Mucosa of rectum (tissue), 2 donors: ENCODE data around the gene DEDD2.

ENCODE experiments used
- H3K27ac ChIP-seq, 2 donors: one replicate each; pipeline ENCODE4 v1.7.0; 2013; ENCODE audit warnings: inconsistent platforms in 2 of 2, low read depth in 2 of 2, low read length in 2 of 2
- H3K27me3 ChIP-seq, 2 donors: one replicate each; pipeline ENCODE4 v1.7.0; 2013; ENCODE audit warnings: low read length in 2 of 2; ENCODE audit not compliant: control insufficient read depth in 2 of 2, insufficient read depth in 2 of 2
- H3K36me3 ChIP-seq, 2 donors: one replicate each; pipeline ENCODE4 v1.7.0; 2013; ENCODE audit warnings: low read length in 2 of 2; ENCODE audit not compliant: control insufficient read depth in 2 of 2, insufficient read depth in 2 of 2
- H3K4me1 ChIP-seq, 2 donors: one replicate each; pipeline ENCODE4 v1.7.0; 2013; ENCODE audit warnings: low read length in 2 of 2, mild to moderate bottlenecking in 1 of 2; ENCODE audit not compliant: control insufficient read depth in 2 of 2, insufficient read depth in 2 of 2
- H3K4me3 ChIP-seq, 2 donors: one replicate each; pipeline ENCODE4 v1.7.0; 2013; ENCODE audit warnings: low read length in 2 of 2
- H3K9ac ChIP-seq, 2 donors: one replicate each; pipeline ENCODE4 v1.7.0; 2013; ENCODE audit warnings: low read length in 2 of 2, low read depth in 1 of 2, mild to moderate bottlenecking in 1 of 2
- H3K9me3 ChIP-seq, 2 donors: one replicate each; pipeline ENCODE4 v1.7.0; 2013; ENCODE audit warnings: low read length in 2 of 2; ENCODE audit not compliant: control insufficient read depth in 2 of 2
- donor health status: healthy.
- donor health status: Normal muscosa, but diverticular disease.

The DEDD2 gene

DNA sequence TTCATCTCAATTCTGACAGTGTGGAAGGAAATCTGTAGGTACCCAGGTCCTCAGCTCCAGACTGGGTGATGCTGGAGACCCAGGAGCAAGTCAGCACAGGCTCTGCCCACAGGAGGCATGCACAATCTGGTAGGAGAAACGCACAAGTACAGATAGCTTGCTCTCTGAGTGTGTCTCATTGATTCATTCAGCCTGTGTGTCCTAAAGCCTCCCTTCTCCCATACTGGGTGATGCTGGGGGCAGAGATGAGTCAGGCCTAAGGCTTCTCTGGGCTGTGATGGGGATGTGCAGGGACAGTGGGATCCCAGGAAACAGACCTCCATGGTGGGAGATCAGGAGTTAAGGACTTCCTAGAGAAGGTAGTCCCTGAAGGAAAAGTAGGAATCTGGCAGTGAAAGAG is 9.4 kb upstream of the DEDD2 start:
- Histone ChIP-seq H3K27me3 (no peaks in the 10 kb centered on the region), H3K4me1 (peaks cover 0 to under 1% of the 10 kb centered on the region in 2 donors), H3K36me3 (peaks cover 44 to 57% of the 10 kb centered on the region in 2 donors), H3K4me3 (no peak overlapping the region), H3K9me3 (no peaks in the 10 kb centered on the region), H3K9ac (no peak overlapping the region), H3K27ac (no peak overlapping the region)

DNA sequence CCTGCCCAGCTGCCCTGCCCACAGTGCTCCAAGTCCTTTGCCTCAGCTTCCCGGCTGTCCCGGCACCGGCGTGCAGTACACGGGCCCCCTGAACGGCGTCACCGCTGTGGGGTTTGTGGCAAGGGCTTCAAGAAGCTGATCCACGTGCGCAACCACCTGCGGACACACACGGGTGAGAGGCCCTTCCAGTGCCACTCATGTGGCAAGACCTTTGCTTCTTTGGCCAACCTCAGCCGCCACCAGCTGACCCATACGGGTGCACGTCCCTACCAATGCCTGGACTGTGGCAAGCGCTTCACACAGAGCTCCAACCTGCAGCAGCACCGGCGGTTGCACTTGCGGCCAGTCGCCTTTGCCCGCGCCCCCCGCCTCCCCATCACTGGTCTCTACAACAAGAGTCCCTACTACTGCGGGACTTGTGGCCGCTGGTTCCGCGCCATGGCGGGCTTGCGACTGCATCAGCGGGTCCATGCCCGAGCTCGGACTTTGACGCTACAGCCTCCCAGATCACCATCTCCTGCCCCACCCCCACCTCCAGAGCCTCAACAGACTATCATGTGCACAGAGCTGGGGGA is 8.3 kb upstream of the DEDD2 start:
- H3K4me1 ChIP-seq, result peaks cover 5 to 8% of the 10 kb centered on the region in 2 donors
- no peak overlapping the region for H3K4me3 ChIP-seq
- no peak overlapping the region for H3K9ac ChIP-seq
- H3K27me3 ChIP-seq, result no peaks in the 10 kb centered on the region
- H3K27ac ChIP-seq, result no peak overlapping the region
- H3K9me3 ChIP-seq, result no peaks in the 10 kb centered on the region
- peaks cover 39 to 46% of the 10 kb centered on the region in 2 donors for H3K36me3 ChIP-seq

DNA sequence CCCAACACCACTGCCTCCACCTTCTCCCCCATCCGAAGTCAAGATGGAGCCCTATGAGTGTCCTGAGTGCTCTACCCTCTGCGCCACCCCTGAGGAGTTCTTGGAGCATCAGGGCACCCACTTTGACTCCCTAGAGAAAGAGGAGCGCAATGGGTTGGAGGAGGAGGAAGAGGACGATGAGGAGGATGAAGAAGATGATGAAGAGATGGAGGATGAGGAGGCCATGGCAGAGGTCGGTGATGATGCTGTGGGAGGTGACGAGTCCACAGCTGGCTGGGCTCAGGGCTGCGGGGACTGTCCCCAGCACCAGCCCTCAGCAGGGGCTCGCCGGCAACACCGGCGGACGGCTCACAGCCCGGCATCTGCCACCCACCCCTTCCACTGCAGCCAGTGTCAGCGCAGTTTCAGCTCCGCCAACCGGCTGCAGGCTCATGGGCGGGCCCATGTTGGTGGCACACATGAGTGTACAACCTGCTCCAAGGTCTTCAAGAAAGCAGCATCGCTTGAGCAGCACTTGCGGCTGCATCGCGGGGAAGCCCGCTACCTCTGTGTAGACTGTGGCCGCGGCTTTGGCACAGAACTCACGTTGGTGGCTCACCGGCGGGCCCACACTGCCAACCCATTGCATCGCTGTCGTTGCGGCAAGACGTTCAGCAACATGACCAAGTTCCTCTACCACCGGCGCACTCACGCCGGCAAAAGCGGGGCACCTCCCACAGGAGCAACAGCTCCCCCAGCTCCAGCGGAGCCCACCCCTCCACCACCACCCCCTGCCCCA is 7.7 kb upstream of the DEDD2 start:
- Histone ChIP-seq H3K27ac (no peak overlapping the region), H3K4me1 (peaks cover 10 to 14% of the 10 kb centered on the region in 2 donors), H3K4me3 (no peak overlapping the region), H3K27me3 (no peaks in the 10 kb centered on the region), H3K9ac (no peak overlapping the region), H3K9me3 (no peaks in the 10 kb centered on the region), H3K36me3 (peaks cover 39 to 41% of the 10 kb centered on the region in 2 donors)

DNA sequence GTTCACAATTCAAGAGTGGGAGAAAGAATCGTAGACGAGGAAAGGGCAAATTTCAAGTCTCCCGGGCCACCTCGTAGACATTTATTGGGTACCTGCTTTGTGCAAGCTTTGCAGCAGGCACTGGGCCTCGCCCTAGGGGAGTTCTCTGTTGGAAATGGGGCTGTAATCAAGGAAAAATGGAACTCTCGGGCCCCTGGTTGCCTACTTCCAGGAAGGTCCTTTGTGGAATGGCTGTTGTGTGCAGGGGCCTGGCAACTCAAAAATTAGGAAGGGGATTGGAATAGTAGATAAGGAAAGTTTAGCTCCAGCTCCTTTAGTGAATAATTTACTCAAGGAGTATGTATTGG is 3.2 kb upstream of the DEDD2 start:
- Histone ChIP-seq H3K9ac (peak overlapping the region; percentile 94), H3K27ac (peak overlapping the region; percentile 78 to 84), H3K4me3 (peak overlapping the region; percentile 92 to 99), H3K4me1 (peaks cover 32 to 40% of the 10 kb centered on the region in 2 donors), H3K27me3 (no peaks in the 10 kb centered on the region), H3K9me3 (no peaks in the 10 kb centered on the region), H3K36me3 (peaks cover 15 to 16% of the 10 kb centered on the region in 2 donors)

DNA sequence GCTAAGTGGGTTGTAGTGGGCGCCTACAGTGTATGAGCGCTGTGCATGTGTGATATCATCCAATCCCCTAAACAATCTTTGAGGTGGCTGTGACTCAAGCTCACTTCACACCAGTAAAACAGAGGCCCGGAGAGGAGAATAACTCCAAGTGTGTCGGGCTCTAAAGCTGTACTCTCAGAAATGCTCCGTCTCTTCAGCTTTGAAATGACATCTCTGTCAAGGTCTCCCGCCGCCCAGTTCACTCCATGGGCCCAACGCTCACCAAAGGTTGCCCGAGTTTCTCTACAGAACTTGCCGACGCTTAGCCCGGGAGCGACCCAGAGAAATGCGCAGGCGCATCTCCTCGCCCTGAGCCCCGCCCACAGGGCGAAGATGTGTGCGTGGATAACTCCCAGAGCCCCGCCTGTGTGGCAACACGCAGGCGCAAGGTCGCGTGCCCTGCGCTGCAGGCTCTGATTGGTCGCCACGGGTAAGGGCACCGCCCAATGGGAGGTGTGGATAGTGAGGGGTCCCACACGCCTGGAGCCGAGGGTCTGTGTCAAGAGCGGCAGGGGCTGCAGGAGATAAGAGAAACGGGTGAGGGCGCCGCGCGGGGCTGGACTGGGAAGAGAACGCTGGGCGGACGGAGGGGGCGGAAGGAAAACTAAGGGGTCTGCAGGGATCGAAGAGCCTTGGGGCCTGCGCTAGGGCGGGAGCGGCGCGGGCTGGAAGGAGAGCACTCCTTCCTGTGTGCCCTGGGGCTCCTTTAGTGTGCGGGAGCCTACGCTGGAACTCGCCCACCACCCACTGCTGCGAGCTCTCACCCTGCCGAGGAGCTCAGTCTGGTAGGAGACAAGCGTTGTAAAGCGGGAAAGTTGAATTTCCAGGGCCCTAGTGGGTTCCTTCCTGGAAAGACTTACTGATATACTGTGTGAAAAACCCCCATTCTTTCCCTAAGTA is 2.6 kb upstream of the DEDD2 start, which contains the start of gene ZNF526:
Gene ZNF526 (plus strand): TSS at position 501 of the 939 bp plus-strand sequence. CDS start 4,092 bp downstream, outside the sequence.
- Histone ChIP-seq H3K4me1 (peaks cover 38 to 46% of the 10 kb centered on the region in 2 donors), H3K27ac (peak within 1 kb of the TSS; percentile 78 to 84), H3K9ac (peak within 1 kb of the TSS; percentile 94), H3K9me3 (no peaks in the 10 kb centered on the region), H3K4me3 (peak within 1 kb of the TSS; percentile 92 to 99), H3K27me3 (no peaks in the 10 kb centered on the region), H3K36me3 (peaks cover 11 to 13% of the 10 kb centered on the region in 2 donors)

DNA sequence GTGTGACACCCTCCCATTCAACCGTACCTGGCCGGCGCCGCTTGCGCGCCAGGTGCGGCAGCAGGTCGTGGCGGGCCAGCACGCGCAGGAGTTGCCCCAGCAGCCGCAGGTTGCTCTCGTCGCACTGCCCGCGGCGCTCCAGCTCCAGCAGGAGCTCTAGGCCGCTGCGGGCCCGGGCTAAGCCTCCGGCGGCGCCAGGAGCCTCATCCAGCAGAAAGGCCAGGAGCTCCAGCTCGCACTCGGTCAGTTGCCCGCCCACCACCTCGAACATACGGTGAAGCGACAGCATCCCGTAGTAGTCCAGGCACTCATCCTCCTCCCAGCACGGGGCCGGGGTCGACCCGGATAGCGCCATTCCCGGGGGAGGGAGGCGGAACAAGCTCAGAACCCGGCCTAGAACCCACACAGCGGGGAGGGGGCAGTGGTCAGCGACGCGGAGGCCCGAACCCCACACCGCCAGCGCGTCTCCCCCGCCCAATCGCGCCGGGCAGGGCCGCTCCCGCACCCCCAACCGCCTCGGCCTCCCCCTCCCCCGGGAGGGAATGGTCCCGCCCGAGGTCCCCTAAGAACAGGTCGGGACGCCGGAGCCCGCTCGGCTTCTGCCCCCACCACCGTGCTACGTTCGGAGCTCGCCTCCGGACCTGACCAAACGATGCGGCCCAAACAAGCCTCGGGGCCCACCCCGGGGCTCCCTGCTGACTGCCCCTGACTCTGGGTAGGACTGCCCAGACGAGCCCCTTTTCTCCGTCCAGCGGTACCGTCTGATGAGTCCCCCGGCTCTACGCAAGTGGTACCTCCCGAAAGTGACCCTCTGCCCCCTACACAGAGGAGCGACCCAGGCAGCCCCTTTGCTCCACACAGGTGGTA is 591 bp downstream of the DEDD2 start:
- H3K36me3 ChIP-seq, result peaks cover 24 to 26% of the 10 kb centered on the region in 2 donors
- H3K9ac ChIP-seq, result peak overlapping the region; percentile 94 to 100
- no peaks in the 10 kb centered on the region for H3K9me3 ChIP-seq
- H3K27me3 ChIP-seq, result no peaks in the 10 kb centered on the region
- peaks cover 41 to 47% of the 10 kb centered on the region in 2 donors for H3K4me1 ChIP-seq
- H3K27ac ChIP-seq, result peak overlapping the region; percentile 97 to 99
- H3K4me3 ChIP-seq, result peak overlapping the region; percentile 90 to 99

DNA sequence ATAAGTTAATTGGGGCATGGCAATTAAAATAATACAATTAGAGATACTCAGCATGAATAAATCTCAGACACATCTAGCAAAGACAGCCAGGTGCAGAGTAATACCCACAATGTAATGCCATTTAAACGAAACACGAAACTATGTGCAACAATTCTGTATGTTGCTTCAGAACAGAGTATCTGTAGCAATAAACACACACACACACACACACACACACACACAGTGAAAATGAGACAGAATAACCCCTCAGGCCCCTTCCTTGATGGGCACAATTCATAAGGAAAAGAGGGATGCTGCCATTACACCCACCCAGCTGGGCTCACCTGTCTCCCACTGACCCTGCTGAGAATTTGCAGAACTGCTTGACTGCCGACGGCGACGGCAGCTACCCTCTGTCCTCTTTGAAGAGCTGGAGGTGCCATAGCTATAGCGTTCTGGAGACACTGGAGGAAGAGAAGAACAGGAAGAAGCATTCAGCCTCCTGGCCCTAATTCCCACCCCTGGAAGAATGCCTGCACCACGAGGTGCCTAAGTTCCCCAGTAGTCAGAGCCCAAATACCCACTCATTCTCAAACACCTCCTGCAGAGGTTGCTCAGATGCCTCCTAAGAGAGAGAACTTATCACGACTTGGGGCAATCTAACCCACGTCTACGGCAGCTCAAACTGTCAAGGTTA is 2.5 kb downstream of the DEDD2 start:
- H3K4me3 ChIP-seq, result peak overlapping the region in 1 of 2 donors; percentile 90
- no peaks in the 10 kb centered on the region for H3K9me3 ChIP-seq
- peaks cover 31 to 33% of the 10 kb centered on the region in 2 donors for H3K4me1 ChIP-seq
- no peak overlapping the region for H3K27ac ChIP-seq
- H3K9ac ChIP-seq, result peak overlapping the region; percentile 41 to 52
- H3K36me3 ChIP-seq, result peaks cover 28 to 29% of the 10 kb centered on the region in 2 donors
- H3K27me3 ChIP-seq, result no peaks in the 10 kb centered on the region

DNA sequence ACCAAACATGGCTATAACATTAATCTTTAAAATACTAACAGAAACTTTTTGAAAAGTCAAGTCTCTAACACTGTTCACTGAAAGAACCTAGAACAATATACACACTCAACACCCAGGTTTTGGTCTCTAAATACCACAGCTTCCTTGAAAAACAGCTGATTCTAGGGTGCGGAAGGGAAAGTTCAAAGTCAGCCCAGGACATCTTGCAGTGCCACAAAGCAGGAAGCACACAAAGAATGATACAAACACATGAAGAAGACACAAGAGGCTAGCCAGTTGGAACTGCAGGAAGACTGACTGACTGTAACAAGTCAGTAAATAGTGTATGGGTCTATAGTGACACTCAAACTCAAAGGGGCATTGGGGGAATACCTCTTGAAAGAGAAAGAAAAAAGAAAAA is 4.6 kb downstream of the DEDD2 start:
- Histone ChIP-seq H3K4me3 (no peak overlapping the region), H3K27ac (no peak overlapping the region), H3K27me3 (no peaks in the 10 kb centered on the region), H3K4me1 (peaks cover 18 to 20% of the 10 kb centered on the region in 2 donors), H3K9ac (no peak overlapping the region), H3K9me3 (no peaks in the 10 kb centered on the region), H3K36me3 (peaks cover 44 to 47% of the 10 kb centered on the region in 2 donors)

DNA sequence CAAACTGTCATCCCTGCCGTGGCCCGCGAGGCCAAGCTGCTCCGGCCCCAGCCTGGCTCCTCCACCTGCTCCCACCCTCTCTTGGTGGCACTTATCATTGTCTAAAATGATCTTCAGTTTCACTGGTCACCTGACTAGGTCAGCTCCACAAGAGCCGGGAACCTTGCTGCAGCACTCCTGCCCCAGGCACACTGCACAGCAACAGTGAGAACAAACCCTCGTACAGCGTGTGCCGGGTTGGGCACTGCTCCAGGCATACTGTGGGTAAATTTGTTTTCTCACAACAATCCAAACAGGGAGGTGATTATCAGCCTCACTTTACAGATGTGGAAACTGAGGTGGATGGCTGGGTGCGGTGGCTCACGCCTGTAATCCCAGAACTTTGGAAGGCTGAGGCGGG is 8.9 kb downstream of the DEDD2 start:
- H3K36me3 ChIP-seq, result peaks cover 49 to 74% of the 10 kb centered on the region in 2 donors
- H3K27ac ChIP-seq, result no peak overlapping the region
- peaks cover 5 to 12% of the 10 kb centered on the region in 2 donors for H3K4me1 ChIP-seq
- H3K9ac ChIP-seq, result no peak overlapping the region
- H3K9me3 ChIP-seq, result no peaks in the 10 kb centered on the region
- no peak overlapping the region for H3K4me3 ChIP-seq
- H3K27me3 ChIP-seq, result no peaks in the 10 kb centered on the region
